Cortex of kidney (tissue), 1 donor: ENCODE measurements around the gene RIPPLY2.

Source experiments
- DNase-seq: peaks from one replicate; lab custom pipeline; 2025; lab: John Stamatoyannopoulos, UW

The RIPPLY2 gene

DNA sequence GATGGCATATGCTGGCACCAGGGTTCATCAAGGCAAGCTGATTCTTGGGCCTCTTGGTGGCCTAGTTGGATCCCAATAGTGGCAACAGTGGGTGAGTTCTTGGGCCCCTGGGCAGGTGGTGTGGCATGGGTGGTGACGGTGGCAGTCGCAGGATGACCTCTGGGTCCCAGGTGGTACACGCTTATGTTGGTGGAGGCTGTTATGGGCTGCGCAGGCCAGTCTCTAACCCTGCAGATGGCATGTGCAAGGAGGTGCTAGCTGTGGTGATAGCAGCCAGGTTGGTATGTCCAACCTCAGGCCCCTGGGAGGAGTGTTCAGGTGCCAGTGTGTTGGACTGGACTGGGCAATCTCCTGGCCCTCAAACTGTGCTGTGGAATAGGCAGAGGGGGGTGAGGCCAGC lies 52.5 kb downstream of the RIPPLY2 start:
- no peak for DNase-seq
